H9 (cell line): Measurements from ENCODE around the gene TTC12. TPM values are rescaled to one million over a fixed set of nuclear protein-coding genes. Genes with fewer than 3 reads are reported as not detected.

Experiments
- DNase-seq: peaks from one replicate; pipeline ENCODE4 v3.0.0-alpha.2; 2017
- H2AFZ ChIP-seq: one replicate; pipeline ENCODE4 v1.6.1; 2013; ENCODE audit warnings: mild to moderate bottlenecking, low read length, control low read depth, moderate library complexity
- H2AK5ac ChIP-seq: 2 replicates; pipeline ENCODE4 v1.6.1; 2013; ENCODE audit warnings: low read length, control low read depth, mixed read lengths; ENCODE audit not compliant: insufficient read length
- H2BK120ac ChIP-seq: one replicate; pipeline ENCODE4 v1.6.1; 2013; ENCODE audit warnings: low read depth, mild to moderate bottlenecking, low read length, control low read depth, inconsistent platforms; ENCODE audit not compliant: poor library complexity, severe bottlenecking
- H2BK12ac ChIP-seq: 2 replicates; pipeline ENCODE4 v1.6.1; 2013; ENCODE audit warnings: low read length, control low read depth, mixed read lengths, low read depth; ENCODE audit not compliant: insufficient read length
- H2BK15ac ChIP-seq: 2 replicates; pipeline ENCODE4 v1.6.1; 2013; ENCODE audit warnings: low read depth, low read length, control low read depth
- H2BK20ac ChIP-seq: one replicate; pipeline ENCODE4 v1.6.1; 2013; ENCODE audit warnings: low read depth, mild to moderate bottlenecking, low read length, control low read depth, inconsistent platforms; ENCODE audit not compliant: poor library complexity, severe bottlenecking
- H2BK5ac ChIP-seq: 2 replicates; pipeline ENCODE4 v1.6.1; 2013; ENCODE audit warnings: low read length, control low read depth, mixed read lengths; ENCODE audit not compliant: insufficient read length
- H3K14ac ChIP-seq: 2 replicates; pipeline ENCODE4 v1.6.1; 2013; ENCODE audit warnings: low read length, control low read depth; ENCODE audit not compliant: insufficient read depth
- H3K18ac ChIP-seq: 2 replicates; pipeline ENCODE4 v1.6.1; 2013; ENCODE audit warnings: low read depth, mild to moderate bottlenecking, mixed read lengths, low read length, control low read depth; ENCODE audit not compliant: insufficient read length
- H3K23ac ChIP-seq: 2 replicates; pipeline ENCODE4 v1.6.1; 2013; ENCODE audit warnings: low read length, control low read depth, mixed read lengths, low read depth; ENCODE audit not compliant: insufficient read length
- H3K23me2 ChIP-seq: 2 replicates; pipeline ENCODE4 v1.6.1; 2013; ENCODE audit warnings: low read depth, mild to moderate bottlenecking, mixed read lengths, low read length, control low read depth; ENCODE audit not compliant: insufficient read length, poor library complexity, severe bottlenecking
- H3K27ac ChIP-seq: 2 replicates; pipeline ENCODE4 v1.5.1; 2013; ENCODE audit warnings: low read length, control low read depth, mixed read lengths, low read depth; ENCODE audit not compliant: insufficient read length
- H3K27me3 ChIP-seq: 2 replicates; pipeline ENCODE4 v1.6.1; 2013; ENCODE audit warnings: low read length, control low read depth, inconsistent platforms; ENCODE audit not compliant: insufficient read depth
- H3K4ac ChIP-seq: 2 replicates; pipeline ENCODE4 v1.6.1; 2013; ENCODE audit warnings: low read depth, mild to moderate bottlenecking, control low read depth, inconsistent platforms, low read length, moderate library complexity
- H3K4me1 ChIP-seq: 2 replicates; pipeline ENCODE4 v1.6.1; 2013; ENCODE audit warnings: low read length, control low read depth, inconsistent platforms; ENCODE audit not compliant: insufficient read depth
- H3K4me2 ChIP-seq: 2 replicates; pipeline ENCODE4 v1.6.1; 2013; ENCODE audit warnings: low read length, control low read depth, mixed read lengths; ENCODE audit not compliant: insufficient read length, insufficient read depth
- H3K56ac ChIP-seq: 2 replicates; pipeline ENCODE4 v1.6.1; 2013; ENCODE audit warnings: low read depth, mild to moderate bottlenecking, mixed read lengths, low read length, control low read depth; ENCODE audit not compliant: insufficient read length
- H3K79me1 ChIP-seq: 2 replicates; pipeline ENCODE4 v1.6.1; 2013; ENCODE audit warnings: low read depth, mild to moderate bottlenecking, moderate library complexity, low read length, control low read depth, inconsistent platforms; ENCODE audit not compliant: insufficient read depth, poor library complexity, severe bottlenecking
- H3K79me2 ChIP-seq: 2 replicates; pipeline ENCODE4 v1.6.1; 2013; ENCODE audit warnings: low read length, control low read depth, inconsistent platforms; ENCODE audit not compliant: insufficient read depth
- H3K9ac ChIP-seq: 2 replicates; pipeline ENCODE4 v1.6.1; 2013; ENCODE audit warnings: low read length, control low read depth, mixed read lengths; ENCODE audit not compliant: insufficient read length; ENCODE audit errors: extremely low read depth
- H3K9me3 ChIP-seq: one replicate; pipeline ENCODE4 v1.6.1; 2013; ENCODE audit warnings: low read depth, low read length, inconsistent platforms; ENCODE audit not compliant: control insufficient read depth
- H3T11ph ChIP-seq: one replicate; pipeline ENCODE4 v1.6.1; 2013; ENCODE audit warnings: mild to moderate bottlenecking, low read length, control low read depth, inconsistent platforms
- H4K20me1 ChIP-seq: one replicate; pipeline ENCODE4 v1.6.1; 2013; ENCODE audit not compliant: control insufficient read depth, insufficient read length, insufficient read depth
- H4K5ac ChIP-seq: 2 replicates; pipeline ENCODE4 v1.6.1; 2013; ENCODE audit warnings: low read depth, mild to moderate bottlenecking, mixed read lengths, low read length, control low read depth; ENCODE audit not compliant: insufficient read length
- H4K8ac ChIP-seq: replicated peaks from 2 replicates; pipeline ENCODE4 v1.6.1; 2013; ENCODE audit warnings: low read length, control low read depth, mixed read lengths, low read depth; ENCODE audit not compliant: insufficient read length
- H4K91ac ChIP-seq: 2 replicates; pipeline ENCODE4 v1.6.1; 2013; ENCODE audit warnings: low read depth, mild to moderate bottlenecking, moderate library complexity, mixed read lengths, low read length, control low read depth; ENCODE audit not compliant: insufficient read length
- H3K27ac Mint-ChIP-seq, 3 experiments: 2 replicates in 2 of 3; 3 replicates in 1 of 3; pipeline ENCODE4 v1.8.0; 2020 to 2021; ENCODE audit warnings: mixed read lengths in 3 of 3, mild to moderate bottlenecking in 1 of 3, moderate library complexity in 1 of 3
- H3K27me3 Mint-ChIP-seq: 2 replicates; pipeline ENCODE4 v1.8.0; 2021; ENCODE audit warnings: low read depth, mild to moderate bottlenecking, moderate library complexity, mixed read lengths
- H3K36me3 Mint-ChIP-seq, 3 experiments: 2 replicates in 2 of 3; 3 replicates in 1 of 3; pipeline ENCODE4 v1.8.0; 2020 to 2021; ENCODE audit warnings: low read depth in 3 of 3, mixed read lengths in 3 of 3; ENCODE audit not compliant: insufficient read depth in 1 of 3
- H3K4me1 Mint-ChIP-seq, 2 experiments: 2 replicates each; pipeline ENCODE4 v1.8.0; 2020; ENCODE audit warnings: mixed read lengths in 2 of 2
- H3K4me3 Mint-ChIP-seq, 2 experiments: 2 replicates in 1 of 2; 3 replicates in 1 of 2; pipeline ENCODE4 v1.8.0; 2020 to 2021; ENCODE audit warnings: mild to moderate bottlenecking in 2 of 2, mixed read lengths in 2 of 2, moderate library complexity in 1 of 2
- H3K9me3 Mint-ChIP-seq, 2 experiments: 2 replicates in 1 of 2; 3 replicates in 1 of 2; pipeline ENCODE4 v1.8.0; 2020; ENCODE audit warnings: mild to moderate bottlenecking in 2 of 2, mixed read lengths in 2 of 2, moderate library complexity in 1 of 2
- WGBS: extraction: QIAGEN DNeasy Blood & Tissue Kit; methylation state at CpG from one replicate; pipeline ENCODE4 v1.1.7; 2013; ENCODE audit warnings: missing lambda C conversion rate, low lambda C conversion rate, mixed read lengths; ENCODE audit not compliant: insufficient read length; ENCODE audit errors: extremely low coverage; 5-methylcytosine and 5-hydroxymethylcytosine counted together
- total RNA-seq: library from RNA; stranded (reverse); gene quantifications from 2 replicates; pipeline ENCODE4 v1.2.1, GENCODE V29; 2021
- TF ChIP-seq, protein P1 (sequence below): fragments of 200-600 bp; sonication (generic); conservative IDR thresholded peaks from 3 replicates; pipeline ENCODE4 v1.8.0; 2021; ENCODE audit warnings: antibody characterized with exemption, mild to moderate bottlenecking

TTC12 gene
- total RNA-seq, 1 experiment from 2014 or later = 8.3 TPM

DNA sequence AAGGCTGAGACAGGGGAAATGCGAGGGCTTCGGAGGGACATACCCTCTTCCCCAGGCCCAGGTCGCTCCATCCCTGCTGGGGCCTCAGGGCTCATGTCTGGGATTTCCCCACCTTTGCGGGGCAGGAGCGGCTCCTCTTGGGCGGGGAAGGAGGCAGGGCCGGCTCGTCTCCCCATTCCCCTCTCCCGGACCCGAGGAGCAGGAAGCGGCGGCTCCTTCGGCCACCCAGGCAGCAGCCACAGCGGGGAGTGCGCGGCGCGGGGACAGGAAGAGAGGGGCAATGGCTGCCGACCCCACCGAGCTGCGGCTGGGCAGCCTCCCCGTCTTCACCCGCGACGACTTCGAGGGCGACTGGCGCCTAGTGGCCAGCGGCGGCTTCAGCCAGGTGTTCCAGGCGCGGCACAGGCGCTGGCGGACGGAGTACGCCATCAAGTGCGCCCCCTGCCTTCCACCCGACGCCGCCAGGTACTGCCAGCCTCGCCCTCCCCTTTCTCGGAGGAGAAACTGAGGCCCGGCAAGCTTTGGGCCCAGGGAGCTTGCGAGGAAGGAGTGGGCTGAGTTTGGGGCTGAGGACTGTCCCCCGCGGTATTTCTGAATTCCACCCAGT, 73.3 kb downstream of the TTC12 start, which contains the start of gene ANKK1:
ANKK1 (plus strand) TSS at position 175 of the 607 bp plus-strand sequence; CDS start at position 281, 106 bp downstream.
- Histone ChIP-seq H3K9ac (no peak within 1 kb of the TSS), H3K23me2 (no peaks in the 10 kb centered on the region), H3K14ac (peak within 1 kb of the TSS; percentile 98), H3T11ph (no peak within 1 kb of the TSS), H2BK15ac (no peak within 1 kb of the TSS), H2AK5ac (no peak within 1 kb of the TSS), H2AFZ (no peak within 1 kb of the TSS), H3K27me3 (no peaks in the 10 kb centered on the region), H3K23ac (no peak within 1 kb of the TSS), H3K4ac (no peak within 1 kb of the TSS; the same call in 1 of the 2 replicates), H4K5ac (no peak within 1 kb of the TSS), H3K56ac (no peak within 1 kb of the TSS), H3K18ac (peak within 1 kb of the TSS; percentile 90), H2BK20ac (no peak within 1 kb of the TSS), H3K79me2 (no peaks in the 10 kb centered on the region), H4K20me1 (no peaks in the 10 kb centered on the region), H2BK120ac (no peak within 1 kb of the TSS), H4K91ac (no peak within 1 kb of the TSS), H3K27ac (no peak within 1 kb of the TSS), H3K79me1 (no peaks in the 10 kb centered on the region), H2BK5ac (no peak within 1 kb of the TSS), H2BK12ac (peak within 1 kb of the TSS; percentile 8), H3K4me1 (peaks cover 2% of the 10 kb centered on the region; the same call in 1 of the 2 replicates), H3K9me3 (no peaks in the 10 kb centered on the region), H3K4me2 (peak within 1 kb of the TSS; percentile 20), H4K8ac (no peak within 1 kb of the TSS)
- Mint-ChIP-seq H3K36me3 (no peaks in the 10 kb centered on the region), H3K4me1 (peaks cover 7% of the 10 kb centered on the region in 2 experiments), H3K9me3 (no peaks in the 10 kb centered on the region), H3K27ac (no peak within 1 kb of the TSS), H3K4me3 (peak within 1 kb of the TSS; percentile 33 to 44; a peak in 4 of 5 replicates), H3K27me3 (peaks cover 9% of the 10 kb centered on the region)
- TF ChIP-seq, protein P1, sequence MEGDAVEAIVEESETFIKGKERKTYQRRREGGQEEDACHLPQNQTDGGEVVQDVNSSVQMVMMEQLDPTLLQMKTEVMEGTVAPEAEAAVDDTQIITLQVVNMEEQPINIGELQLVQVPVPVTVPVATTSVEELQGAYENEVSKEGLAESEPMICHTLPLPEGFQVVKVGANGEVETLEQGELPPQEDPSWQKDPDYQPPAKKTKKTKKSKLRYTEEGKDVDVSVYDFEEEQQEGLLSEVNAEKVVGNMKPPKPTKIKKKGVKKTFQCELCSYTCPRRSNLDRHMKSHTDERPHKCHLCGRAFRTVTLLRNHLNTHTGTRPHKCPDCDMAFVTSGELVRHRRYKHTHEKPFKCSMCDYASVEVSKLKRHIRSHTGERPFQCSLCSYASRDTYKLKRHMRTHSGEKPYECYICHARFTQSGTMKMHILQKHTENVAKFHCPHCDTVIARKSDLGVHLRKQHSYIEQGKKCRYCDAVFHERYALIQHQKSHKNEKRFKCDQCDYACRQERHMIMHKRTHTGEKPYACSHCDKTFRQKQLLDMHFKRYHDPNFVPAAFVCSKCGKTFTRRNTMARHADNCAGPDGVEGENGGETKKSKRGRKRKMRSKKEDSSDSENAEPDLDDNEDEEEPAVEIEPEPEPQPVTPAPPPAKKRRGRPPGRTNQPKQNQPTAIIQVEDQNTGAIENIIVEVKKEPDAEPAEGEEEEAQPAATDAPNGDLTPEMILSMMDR = peak; percentile 88
- peak; percentile 87 for DNase-seq
- no CpG with 5 or more reads among the region's 46 CpGs for WGBS
